Activated T-cell treated with anti-CD3 and anti-CD28 coated beads, Interleukin-2, amount 50 U/mL, for 4 hours (primary cell): ENCODE results near the gene TBC1D7. TPM values are rescaled to one million over a fixed set of nuclear protein-coding genes. Genes with fewer than 3 reads are reported as not detected.
A peak's percentile ranks its signal among the peaks of the same experiment; 100 is the strongest.

ENCODE experiments used
- ATAC-seq, 2 donors: fragments of 200-7000 bp; cut with Tn5 transposase; one replicate each; pipeline ENCODE4 v1.10.0; 2021
- DNase-seq: peaks from one replicate; pipeline ENCODE4 v3.0.0-alpha.2; 2020
- H3K27me3 Mint-ChIP-seq: one replicate; pipeline ENCODE4 v1.8.0; 2021; ENCODE audit warnings: low read depth, mixed read lengths
- H3K36me3 Mint-ChIP-seq: one replicate; pipeline ENCODE4 v1.8.0; 2022; ENCODE audit warnings: mixed read lengths; ENCODE audit not compliant: insufficient read depth
- H3K4me1 Mint-ChIP-seq: one replicate; pipeline ENCODE4 v1.8.0; 2021; ENCODE audit warnings: low read depth, mixed read lengths
- H3K4me3 Mint-ChIP-seq: one replicate; pipeline ENCODE4 v1.8.0; 2021; ENCODE audit warnings: mild to moderate bottlenecking, moderate library complexity, mixed read lengths
- H3K9me3 Mint-ChIP-seq: one replicate; pipeline ENCODE4 v1.8.0; 2021; ENCODE audit warnings: mixed read lengths
- total RNA-seq, 3 donors: library from RNA; stranded (reverse); gene quantifications; one replicate each; pipeline ENCODE4 v1.2.1, GENCODE V29; 2021

TBC1D7 gene
- total RNA-seq, 3 donors from 2014 or later = 12.9 to 18.4 (median 15.5) TPM

DNA sequence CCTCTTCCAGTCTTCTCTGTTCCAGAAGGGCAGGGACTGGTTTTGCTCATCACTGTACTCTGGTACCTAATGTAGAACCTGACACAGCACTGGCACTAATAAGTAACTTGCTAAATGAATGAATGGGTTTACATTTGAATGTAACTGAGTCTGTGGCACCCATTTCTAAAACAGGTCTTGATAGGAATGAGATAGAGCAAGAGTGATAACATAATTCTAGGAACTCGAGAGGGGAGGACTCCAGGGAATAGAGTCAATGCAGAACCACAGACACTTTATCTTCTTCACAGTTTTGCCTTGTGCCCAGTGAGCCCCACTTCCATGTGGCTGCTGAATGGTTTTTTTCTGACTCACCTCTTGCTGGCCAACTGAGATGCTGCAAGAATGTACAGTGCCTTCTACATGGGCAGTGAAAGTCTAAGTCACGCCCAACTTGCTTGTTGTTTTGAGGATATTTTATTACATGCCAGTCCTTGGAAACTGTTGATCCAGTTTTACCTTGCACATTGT is 61.1 kb downstream of the TBC1D7 start:
- no peak overlapping the region for H3K4me3 Mint-ChIP-seq
- no peak for DNase-seq
- peaks cover 3% of the 10 kb centered on the region for H3K9me3 Mint-ChIP-seq
- H3K4me1 Mint-ChIP-seq = peaks cover 6% of the 10 kb centered on the region
- ATAC-seq = peak; percentile 27 to 50
- no peaks in the 10 kb centered on the region for H3K27me3 Mint-ChIP-seq
- peaks cover 5% of the 10 kb centered on the region for H3K36me3 Mint-ChIP-seq

- Mint-ChIP-seq H3K4me3 (no peak overlapping the region), H3K36me3 (peaks cover 5% of the 10 kb centered on the region), H3K9me3 (peaks cover 3% of the 10 kb centered on the region), H3K27me3 (no peaks in the 10 kb centered on the region), H3K4me1 (peaks cover 18% of the 10 kb centered on the region)
- ATAC-seq (no peak), DNase-seq (no peak)
These were observed 64.7 kb downstream of the TBC1D7 start for GRCh38 chr6:13263669-13264068.

DNA sequence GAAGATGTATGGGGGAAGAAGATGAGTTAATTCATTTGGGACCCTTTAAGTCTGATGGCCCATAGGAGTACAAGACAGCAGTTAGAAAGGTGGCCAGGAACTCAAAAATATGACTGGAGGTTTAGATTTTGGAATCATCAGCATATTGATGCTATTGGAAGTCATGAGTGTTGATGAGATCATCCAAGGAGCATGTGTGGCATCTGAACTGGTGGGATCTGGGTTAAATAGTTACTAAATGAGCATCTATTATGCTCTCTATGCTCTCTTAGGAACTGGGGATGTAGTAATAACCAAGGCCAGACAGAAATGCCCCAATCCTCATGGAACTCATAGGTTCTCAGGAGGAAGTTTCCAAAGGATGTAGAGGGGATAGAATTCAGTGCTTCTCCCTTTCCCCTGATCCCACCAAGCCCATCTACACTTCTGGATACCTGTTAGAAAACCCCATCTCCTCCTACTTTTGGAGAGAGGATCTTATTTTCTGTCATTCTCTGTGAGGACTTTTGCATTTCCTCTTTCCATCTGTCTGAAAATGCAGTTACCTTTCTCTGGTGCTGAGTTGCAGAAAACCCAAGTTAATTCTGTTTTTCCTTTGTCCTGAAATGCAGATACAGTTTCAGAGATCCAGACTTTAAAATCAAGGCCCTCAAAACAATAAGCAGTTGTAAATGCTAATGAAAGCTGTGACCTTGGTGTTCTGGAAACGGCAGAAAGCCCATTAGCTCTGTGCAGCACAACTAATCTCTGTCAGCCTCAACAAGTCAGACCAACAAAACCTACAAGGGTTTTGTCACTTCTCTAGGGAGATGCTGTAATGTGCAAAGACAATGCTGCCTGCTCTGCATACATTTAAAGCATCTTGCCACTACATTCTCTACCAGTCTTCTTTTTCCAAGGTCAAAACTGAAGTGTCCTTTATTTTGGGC is 65.8 kb downstream of the TBC1D7 start:
- Mint-ChIP-seq H3K4me3 (no peak overlapping the region), H3K36me3 (peaks cover 5% of the 10 kb centered on the region), H3K4me1 (peaks cover 18% of the 10 kb centered on the region), H3K9me3 (peaks cover 3% of the 10 kb centered on the region), H3K27me3 (no peaks in the 10 kb centered on the region)
- ATAC-seq (no peak), DNase-seq (no peak)

- no peak for ATAC-seq
- H3K4me1 Mint-ChIP-seq = peaks cover 16% of the 10 kb centered on the region
- peaks cover 5% of the 10 kb centered on the region for H3K36me3 Mint-ChIP-seq
- no peak for DNase-seq
- H3K4me3 Mint-ChIP-seq = no peak overlapping the region
- peaks cover 4% of the 10 kb centered on the region for H3K9me3 Mint-ChIP-seq
- no peaks in the 10 kb centered on the region for H3K27me3 Mint-ChIP-seq
These were observed 66.8 kb downstream of the TBC1D7 start for GRCh38 chr6:13261464-13261994.

DNA sequence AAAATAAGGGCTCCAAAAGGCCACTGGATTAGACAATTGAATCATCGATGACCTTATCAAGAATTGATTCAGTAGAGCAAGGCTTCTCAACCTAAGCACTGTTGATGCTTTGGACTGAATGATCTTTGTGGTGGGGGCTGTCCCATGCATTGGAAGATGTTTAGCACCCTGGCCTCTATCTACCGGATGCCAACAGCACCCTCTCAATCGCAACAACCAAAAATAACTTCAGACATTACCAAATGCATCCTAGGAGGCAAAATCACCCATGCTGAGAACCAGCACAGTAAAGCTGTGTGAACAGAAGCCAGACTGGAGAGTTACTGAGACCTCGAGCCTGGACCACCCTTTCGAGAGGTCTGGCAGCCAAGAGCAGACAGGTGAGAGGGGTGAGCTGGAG is 67.5 kb downstream of the TBC1D7 start:
- Mint-ChIP-seq H3K4me3 (no peak overlapping the region), H3K4me1 (peaks cover 16% of the 10 kb centered on the region), H3K27me3 (no peaks in the 10 kb centered on the region)

DNA sequence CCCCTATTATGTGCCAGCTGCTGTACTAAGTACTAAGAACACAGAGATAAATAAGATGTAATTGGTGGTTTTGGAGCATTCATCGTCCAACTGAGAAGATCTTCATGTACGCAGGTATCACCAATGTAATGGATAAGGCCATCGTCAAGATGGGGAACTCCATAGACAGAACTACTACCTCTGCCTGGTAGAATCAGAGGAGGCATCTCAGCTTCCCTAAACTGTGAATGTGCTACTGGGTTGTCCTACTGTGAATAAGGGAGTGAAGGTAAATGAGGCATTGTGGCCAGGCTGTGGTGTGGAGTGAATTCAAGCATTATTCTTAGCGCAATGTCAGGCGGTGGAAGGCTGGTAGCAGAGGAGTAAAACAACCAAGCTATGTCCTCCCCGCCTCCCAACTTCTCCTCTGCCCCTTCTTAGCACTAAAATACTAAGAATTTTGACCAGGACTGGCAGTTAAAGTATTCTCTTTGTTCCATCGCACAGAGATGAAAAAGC is 68.2 kb downstream of the TBC1D7 start:
- Mint-ChIP-seq H3K4me3 (no peak overlapping the region), H3K27me3 (no peaks in the 10 kb centered on the region), H3K9me3 (peaks cover 9% of the 10 kb centered on the region), H3K36me3 (no peaks in the 10 kb centered on the region), H3K4me1 (peaks cover 16% of the 10 kb centered on the region)
- ATAC-seq = no peak
- DNase-seq = no peak

More for the DNA sequence above, 67.5 kb downstream of the TBC1D7 start:
- H3K9me3 Mint-ChIP-seq = peaks cover 6% of the 10 kb centered on the region
- H3K36me3 Mint-ChIP-seq = no peaks in the 10 kb centered on the region
- no peak for ATAC-seq
- no peak for DNase-seq

DNA sequence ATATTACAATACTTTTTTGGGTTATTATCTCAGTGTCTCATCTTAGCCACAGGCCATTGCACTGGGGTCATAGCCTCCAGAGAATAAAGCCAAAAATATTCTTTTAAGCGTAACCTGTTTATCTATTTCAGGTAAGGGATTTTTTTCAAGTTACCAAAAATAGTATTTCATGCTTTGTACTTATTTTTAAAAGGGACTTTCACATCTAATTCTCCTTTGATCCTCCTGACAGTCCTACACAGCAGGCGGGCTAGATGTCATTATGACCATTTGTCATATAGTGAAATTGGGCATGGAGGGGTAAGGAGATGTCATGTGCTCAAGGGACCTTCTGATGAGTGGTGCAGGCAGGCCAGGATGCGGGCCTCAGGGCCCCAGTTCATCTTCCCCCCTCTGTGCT is 68.9 kb downstream of the TBC1D7 start:
- H3K27me3 Mint-ChIP-seq = no peaks in the 10 kb centered on the region
- DNase-seq (no peak), ATAC-seq (no peak)
- H3K4me1 Mint-ChIP-seq = peaks cover 16% of the 10 kb centered on the region
- H3K36me3 Mint-ChIP-seq = no peaks in the 10 kb centered on the region
- H3K4me3 Mint-ChIP-seq = no peak overlapping the region
- H3K9me3 Mint-ChIP-seq = peaks cover 9% of the 10 kb centered on the region

GRCh38 chr6:13256266-13257001 is 71.9 kb downstream of the TBC1D7 start:
- H3K36me3 Mint-ChIP-seq = no peaks in the 10 kb centered on the region

More at GRCh38 chr6:13256266-13257001, 71.9 kb downstream of the TBC1D7 start:
- Mint-ChIP-seq H3K27me3 (no peaks in the 10 kb centered on the region), H3K4me3 (no peak overlapping the region), H3K4me1 (peaks cover 9% of the 10 kb centered on the region), H3K9me3 (peaks cover 9% of the 10 kb centered on the region)
- ATAC-seq = no peak
- no peak for DNase-seq

Other genes with a start within 250 kb of the TBC1D7 start
- 10 to 100 TPM; 25.5 to 39.0 (median 38.1) TPM for gene GFOD1, start 159.1 kb upstream of the TBC1D7 start, total RNA-seq
- 1 to 10 TPM; 6.5 to 7.8 (median 7.1) TPM for gene SIRT5, start 246.1 kb upstream of the TBC1D7 start, total RNA-seq